Fibroblast of skin of left quadriceps (primary cell): ENCODE data around the gene ZNF276.
"Not testable (repeated sequence)": the region's sequence is repeated elsewhere in the genome, so short reads cannot be mapped to it uniquely, and the experiment has no call there.

Experiments used
- DNase-seq, 2 experiments: peaks; one replicate each; pipeline ENCODE4 v3.0.0-alpha.2; 2013; ENCODE audit warnings: low read depth in 2 of 2

ZNF276 gene, protein sequence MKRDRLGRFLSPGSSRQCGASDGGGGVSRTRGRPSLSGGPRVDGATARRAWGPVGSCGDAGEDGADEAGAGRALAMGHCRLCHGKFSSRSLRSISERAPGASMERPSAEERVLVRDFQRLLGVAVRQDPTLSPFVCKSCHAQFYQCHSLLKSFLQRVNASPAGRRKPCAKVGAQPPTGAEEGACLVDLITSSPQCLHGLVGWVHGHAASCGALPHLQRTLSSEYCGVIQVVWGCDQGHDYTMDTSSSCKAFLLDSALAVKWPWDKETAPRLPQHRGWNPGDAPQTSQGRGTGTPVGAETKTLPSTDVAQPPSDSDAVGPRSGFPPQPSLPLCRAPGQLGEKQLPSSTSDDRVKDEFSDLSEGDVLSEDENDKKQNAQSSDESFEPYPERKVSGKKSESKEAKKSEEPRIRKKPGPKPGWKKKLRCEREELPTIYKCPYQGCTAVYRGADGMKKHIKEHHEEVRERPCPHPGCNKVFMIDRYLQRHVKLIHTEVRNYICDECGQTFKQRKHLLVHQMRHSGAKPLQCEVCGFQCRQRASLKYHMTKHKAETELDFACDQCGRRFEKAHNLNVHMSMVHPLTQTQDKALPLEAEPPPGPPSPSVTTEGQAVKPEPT

DNA sequence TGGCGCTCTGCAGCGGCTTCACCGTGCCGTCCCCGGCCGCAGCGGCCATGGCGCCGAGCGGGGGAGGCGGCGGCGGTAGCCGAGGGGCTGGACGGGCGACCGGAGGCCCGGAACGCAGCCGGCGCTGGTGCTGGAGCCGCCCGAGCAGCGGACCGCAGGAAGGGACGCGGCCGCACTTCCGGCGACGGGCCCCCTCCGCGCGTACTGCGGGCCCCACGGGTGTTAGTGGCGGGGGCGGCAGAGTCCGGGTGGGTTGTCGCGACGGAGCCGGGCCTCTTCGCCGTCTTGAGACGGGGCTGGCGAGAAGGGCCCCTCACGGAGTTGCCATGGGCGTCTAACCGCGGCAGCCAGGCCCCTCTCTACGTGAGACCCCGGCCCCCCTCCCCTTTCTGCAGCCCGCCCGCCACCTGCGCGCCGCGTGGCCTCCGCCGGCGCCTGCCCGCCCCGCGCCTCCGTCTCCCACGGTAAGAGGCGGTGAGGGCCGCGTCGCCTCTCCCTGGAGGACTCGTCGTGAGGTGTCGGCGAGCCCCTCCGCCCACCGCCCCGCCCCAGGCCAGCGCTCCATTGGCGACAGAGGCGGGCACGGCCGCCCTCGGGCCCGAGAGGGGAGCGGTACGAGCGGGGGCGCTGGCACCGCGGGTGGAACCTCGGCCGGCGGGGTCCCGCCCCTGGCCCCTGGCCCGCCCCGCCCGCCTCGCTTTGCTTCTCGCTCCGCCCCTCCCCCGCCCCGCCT, at the start of gene ZNF276, which contains the start of gene VPS9D1:
ZNF276 (plus strand) TSS at position 725 of the 733 bp plus-strand sequence. CDS start 104 bp downstream, outside the sequence.
VPS9D1 (minus strand) TSS at position 86 of the 733 bp plus-strand sequence; CDS start at position 49, 37 bp downstream.
- DNase-seq: peak; percentile 31 to 33

DNA sequence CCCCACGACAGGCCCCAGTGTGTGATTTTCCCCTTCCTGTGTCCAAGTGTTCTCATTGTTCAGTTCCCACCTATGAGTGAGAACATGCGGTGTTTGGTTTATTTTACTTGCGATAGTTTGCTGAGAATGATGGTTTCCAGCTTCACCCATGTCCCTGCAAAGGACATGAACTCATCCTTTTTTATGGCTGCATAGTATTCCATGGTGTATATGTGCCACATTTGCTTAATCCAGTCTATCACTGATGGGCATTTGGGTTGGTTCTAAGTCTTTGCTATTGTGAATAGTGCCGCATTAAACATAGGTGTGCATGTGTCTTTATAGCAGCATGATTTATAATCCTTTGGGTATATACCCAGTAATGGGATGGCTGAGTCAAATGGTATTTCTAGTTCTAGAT, 49.8 kb upstream of the ZNF276 start:
- not testable (repeated sequence) for DNase-seq

DNA sequence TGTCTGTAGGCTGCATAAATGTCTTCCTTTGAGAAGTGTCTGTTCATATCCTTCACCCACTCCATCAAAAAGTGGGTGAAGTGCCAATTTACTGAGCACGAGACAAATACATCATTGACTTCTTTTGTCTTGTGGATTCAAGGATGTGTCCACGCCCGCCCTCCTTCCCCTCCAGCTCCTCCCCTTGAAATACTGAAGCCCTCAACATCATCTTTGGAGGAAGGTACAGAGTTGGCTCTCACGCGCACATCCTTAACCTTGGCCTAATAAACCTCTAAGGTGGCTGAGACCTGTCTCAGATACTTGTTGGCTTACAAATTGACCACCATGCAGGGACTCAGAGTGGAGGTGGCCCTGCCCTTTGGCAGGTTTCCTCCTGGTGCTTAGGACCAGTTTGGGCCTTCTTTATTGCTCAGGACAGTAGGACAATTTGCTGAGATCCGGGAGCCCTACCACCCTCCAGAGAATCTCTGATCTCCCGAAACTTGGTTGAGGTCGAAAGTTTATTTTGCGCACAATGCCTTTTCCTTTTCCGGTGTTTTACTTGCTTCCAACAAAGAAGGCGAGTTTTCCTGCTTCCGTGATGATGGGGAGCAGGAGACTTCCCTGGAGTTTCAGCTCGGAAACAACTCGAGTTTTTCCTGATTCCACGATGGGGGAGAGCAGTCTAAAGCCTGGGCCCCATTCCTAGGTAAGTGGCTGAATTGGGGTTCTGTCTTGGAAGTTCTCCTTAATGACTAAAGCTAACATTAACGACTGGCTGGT, 49.0 kb upstream of the ZNF276 start:
- DNase-seq: no peak

DNA sequence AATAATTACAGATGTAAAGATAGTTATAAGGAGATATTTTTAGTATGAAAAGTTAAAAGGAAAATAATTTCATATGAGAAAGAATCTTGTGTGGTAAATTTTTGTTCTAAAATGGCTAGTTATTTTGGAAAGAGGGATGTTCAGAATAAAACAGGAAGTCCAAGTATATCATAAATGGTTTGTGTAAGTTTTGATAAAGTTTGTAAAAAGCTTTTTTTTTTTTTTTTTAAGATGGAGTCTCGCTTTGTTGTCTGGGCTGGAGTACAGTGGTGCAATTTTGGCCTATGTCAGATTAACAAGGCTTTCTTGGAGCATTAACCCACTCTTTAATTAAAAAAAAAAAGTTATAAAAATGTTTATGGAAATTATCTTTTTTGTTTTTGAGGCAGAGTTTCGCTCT, 43.1 kb upstream of the ZNF276 start:
- DNase-seq: no peak

DNA sequence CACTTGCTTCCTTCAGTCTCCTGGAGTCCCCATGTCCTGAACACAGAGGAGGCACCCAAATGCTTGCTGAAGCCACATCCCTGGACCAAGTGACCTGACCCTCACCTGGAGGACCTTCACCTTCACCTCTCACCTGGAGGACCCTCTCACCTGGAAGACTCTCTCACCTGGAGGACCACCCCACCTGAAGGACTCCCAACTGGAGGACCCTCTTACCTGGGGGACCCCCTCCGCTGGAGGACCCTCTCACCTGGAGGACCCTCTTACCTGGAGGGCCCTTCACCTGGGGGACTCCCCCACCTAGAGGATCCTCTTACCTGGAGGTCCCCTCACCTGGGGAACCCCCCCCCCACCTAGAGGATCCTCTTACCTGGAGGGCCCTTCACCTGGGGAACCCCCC, 35.4 kb upstream of the ZNF276 start:
- DNase-seq: no peak

DNA sequence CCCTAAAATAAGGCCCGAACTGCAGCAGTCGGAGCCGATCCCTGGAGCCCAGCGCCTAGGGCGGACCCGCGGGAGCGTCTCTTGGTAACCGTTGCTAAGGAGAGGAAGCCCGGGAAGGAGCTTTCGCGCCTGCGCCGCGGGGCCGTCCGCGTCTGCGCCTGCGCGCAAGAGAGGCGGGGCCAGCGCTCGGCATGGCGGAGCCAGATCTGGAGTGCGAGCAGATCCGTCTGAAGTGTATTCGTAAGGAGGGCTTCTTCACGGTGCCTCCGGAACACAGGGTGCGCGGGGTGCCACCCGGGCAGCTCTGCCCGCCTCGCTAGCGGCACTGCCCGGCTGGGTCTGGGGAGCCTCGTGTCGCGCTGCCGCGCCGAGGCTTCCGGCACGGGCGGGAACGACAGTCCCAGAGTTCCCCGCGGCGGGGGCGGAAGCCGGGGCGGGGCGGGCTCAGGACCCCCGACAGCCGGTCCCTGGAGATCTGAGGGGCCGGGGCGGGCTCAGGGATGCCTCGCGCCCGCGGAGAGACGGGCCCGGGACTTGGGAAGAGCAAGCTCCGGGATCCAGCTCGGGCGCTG, 34.7 kb upstream of the ZNF276 start, which contains the start of gene CDK10:
CDK10 (plus strand) TSS at position 170 of the 572 bp plus-strand sequence; CDS start at position 192, 22 bp downstream.
- DNase-seq: peak; percentile 70 to 74

DNA sequence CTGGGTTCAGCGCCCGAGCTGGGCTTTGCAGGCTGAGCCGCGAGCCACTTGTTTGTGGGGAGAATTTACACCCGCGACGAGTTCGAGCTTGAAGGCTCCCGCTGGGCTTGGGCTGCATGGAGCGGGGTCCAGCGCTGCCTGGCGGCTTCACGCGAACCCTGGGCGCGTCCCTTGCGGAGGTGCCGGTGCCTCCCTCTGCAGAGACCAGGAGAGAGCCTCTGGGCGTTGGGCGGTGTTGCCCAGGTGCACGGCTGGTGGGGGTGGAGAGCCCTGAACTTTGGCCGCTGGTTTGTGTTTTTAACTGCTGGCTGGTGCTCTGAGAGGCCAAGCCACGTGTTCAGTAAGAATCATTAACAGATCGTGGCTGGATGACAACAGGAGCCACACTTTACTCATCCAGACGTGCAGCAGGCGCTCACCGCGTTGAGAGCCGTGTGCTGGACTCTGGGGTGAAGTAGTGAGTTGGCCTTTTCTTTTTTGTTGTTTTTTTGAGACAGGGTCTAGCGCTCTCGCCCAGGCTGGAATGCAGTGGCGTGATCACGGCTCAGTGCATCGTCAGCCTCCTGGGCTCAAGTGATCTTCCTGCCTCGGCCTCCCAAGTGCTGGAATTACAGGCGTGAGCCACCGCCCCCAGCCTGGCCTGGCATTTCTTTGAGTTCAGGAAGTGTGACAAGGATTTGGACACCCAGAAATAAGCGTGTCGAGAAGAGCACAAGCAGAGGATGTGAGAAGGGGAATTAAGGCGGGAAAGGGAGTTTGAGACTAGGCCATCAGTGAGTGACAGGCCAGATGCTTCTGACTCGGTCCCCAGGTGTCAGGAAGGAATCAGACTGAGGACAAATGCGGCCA, 34.0 kb upstream of the ZNF276 start:
- no peak for DNase-seq

DNA sequence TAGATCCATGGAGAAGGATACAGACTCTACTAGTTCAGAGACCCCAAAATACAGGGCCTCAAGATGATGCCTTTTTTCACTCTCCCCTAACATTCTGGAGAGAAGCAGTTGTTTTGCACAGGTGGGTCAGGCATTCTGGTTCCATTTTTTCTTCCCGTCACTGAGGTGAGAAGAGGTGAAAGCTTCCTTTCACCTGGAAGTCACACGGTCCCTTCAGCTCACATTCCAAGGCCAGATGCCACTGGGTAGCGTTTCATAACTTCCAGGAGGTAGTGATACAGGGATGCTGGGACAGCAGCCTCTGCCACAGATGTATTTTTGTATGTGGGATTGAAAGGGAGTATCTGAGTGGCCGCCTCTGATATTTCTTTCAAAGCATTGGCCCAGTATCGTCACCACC, 32.9 kb upstream of the ZNF276 start:
- DNase-seq: no peak

DNA sequence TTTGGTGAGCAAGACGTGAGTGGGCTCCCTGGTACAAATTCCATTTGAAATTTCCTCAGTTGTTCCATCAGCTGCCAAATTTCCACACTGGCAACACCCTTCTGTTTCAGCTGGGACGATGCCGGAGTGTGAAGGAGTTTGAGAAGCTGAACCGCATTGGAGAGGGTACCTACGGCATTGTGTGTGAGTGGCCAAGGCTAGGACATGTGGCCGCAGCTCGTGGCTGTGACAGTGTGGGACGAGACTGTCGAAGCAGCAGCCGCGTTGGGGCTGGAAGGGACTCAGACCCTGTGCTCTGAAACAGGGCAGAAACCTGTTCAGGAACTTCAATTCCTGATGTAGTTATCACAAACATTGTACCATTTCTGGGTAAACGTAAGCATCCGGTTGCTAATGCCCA, 32.2 kb upstream of the ZNF276 start:
- no peak for DNase-seq

DNA sequence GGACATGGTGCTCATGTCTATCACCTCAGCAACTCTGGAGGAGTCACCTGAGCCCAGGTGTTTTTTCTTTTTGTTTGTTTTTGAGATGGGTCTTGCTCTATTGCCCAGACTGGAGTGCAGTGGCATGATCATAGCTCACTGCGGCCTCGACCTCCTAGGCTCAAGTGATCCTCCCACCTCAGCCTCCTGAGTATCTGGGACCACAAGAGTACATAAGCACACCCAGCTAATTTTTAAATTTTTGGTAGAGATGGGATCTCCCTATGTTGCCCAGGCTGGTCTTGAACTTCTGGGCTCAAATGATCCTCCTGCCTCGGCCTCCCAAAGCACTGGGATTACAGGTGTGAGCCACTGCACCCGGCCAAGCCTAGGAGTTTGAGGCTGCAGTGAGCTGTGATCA, 31.7 kb upstream of the ZNF276 start:
- DNase-seq: not testable (repeated sequence)

DNA sequence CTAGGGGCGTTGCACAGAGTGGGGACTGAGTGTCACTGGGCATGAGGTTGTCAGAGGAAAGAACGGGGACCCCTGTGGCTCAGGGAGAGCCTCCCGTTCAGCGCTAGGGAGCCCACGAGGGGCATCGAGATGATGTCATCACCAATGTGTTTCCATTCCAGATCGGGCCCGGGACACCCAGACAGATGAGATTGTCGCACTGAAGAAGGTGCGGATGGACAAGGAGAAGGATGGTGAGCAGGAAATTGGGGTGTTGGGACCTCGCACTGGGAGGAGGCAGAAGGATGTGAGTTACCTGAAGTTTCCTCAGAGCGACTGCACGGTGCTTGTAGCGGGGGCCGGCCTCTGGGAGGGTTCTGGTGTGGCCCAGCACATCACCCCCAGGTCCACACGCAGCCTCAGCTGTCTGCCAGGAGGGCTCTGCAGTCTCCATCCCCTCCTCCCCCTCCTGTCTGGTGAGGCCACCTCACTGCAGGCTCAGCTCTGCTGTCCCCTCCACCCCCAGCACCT, 30.9 kb upstream of the ZNF276 start:
- DNase-seq: no peak

DNA sequence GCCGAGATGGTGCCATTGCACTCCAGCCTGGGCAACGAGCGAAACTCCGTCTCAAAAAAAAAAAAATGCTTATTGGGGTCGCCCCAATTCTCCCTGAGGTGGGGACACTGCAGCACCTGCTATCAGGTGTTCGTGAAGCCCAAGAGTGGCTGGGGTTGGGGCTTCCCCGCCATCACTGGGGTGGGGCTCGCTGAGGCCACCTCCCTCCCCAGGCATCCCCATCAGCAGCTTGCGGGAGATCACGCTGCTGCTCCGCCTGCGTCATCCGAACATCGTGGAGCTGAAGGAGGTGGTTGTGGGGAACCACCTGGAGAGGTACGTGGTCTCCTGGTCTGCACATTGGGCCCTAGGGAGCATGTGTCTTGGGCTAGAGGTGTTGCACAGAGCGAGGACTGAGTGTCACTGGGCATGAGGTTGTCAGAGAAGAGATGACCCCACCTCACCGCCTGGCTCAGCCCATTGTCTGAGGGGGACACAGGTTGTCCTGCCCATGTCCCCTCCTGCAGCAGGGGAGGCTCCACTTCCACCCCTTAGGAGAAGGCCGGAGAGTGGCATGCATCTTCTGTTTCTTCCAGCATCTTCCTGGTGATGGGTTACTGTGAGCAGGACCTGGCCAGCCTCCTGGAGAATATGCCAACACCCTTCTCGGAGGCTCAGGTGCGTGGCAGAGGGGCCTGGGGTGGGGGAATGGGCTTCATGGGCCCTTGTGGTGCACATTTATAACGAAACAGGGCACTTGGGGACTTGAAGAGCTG, 29.9 kb upstream of the ZNF276 start:
- no peak for DNase-seq

DNA sequence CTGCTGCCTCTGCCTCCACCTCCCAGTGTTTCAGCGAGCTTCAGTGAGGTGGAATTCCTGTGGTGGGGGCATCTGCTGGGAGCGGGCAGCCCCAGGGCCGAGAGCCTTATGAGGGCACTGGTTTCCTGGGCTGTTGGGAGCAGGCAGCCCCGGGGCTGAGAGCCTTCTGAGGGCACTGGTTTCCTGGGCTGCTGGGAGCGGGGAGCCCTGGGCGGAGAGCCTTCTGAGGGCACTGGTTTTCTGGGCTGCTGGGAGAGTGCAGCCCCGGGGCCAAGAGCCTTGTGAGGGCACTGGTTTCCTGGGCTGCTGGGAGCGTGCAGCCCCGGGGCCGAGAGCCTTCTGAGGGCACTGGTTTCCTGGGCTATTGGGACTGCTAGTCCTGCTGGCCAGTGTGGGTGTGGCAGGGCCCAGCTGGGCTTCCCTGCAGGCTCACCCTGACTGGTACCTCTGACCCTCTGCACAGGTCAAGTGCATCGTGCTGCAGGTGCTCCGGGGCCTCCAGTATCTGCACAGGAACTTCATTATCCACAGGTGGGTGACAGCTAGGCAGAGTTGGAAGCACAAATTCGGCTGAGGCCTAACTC, 29.3 kb upstream of the ZNF276 start:
- no peak for DNase-seq

DNA sequence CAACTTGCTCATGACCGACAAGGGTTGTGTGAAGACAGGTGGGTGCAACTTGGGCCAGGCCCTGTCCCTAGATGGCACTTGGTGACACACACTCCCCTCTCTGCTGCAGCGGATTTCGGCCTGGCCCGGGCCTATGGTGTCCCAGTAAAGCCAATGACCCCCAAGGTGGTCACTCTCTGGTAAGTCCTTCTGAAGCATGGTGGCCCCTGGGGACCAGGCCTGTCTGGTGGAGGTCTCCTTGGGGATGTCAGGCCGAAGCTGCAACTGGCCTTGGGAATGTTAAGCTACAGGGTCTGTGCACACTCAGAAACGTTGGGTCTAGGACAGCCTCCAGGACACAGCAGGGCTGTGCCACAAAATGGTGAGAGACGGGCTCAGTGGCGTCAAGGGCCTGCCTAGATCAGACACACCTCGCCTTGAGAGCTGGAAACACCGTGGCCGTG, 28.0 kb upstream of the ZNF276 start:
- DNase-seq: no peak

DNA sequence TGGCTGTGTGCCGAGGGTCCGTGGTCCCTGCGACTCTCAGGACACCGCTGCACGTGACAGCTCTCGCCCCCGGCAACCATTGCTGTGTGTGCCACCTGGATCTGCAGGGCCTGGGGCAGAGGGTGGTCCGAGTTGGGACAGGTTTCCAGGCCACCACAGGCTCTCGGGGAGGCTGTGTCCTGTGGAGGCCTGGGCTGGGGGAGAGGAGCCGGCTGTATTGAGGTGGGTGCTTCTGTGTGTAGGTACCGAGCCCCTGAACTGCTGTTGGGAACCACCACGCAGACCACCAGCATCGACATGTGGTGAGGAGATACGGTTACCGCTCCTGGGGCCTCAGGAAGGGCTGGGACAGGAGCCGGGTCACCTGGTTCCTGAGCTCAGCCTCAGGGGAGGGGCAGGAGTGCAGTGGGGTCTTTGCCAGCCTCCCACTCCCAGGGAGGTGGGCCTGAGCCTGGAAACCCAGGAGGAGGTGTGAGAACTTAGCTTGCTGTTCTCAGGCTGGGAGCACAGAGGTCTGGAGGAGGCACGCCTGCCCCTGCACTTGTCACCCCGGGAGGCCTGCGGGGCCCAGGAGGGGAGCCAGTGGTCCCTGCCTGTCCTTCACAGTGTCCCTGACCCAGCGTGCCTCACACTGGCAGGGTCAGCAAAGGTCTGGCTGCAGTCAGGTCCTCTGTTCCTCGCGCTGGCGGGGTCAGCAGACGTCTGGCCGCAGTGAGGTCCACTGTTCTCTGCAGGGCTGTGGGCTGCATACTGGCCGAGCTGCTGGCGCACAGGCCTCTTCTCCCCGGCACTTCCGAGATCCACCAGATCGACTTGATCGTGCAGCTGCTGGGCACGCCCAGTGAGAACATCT, 27.2 kb upstream of the ZNF276 start:
- DNase-seq: no peak

DNA sequence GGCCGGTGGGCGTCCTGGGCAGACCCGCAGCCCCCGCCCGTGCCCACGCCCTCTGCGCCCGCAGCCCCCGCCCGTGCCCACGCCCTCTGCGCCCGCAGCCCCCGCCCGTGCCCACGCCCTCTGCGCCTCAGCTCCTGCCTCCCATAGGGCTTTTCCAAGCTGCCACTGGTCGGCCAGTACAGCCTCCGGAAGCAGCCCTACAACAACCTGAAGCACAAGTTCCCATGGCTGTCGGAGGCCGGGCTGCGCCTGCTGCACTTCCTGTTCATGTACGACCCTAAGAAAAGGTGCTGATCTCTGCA, 26.6 kb upstream of the ZNF276 start:
- not testable (repeated sequence) for DNase-seq

DNA sequence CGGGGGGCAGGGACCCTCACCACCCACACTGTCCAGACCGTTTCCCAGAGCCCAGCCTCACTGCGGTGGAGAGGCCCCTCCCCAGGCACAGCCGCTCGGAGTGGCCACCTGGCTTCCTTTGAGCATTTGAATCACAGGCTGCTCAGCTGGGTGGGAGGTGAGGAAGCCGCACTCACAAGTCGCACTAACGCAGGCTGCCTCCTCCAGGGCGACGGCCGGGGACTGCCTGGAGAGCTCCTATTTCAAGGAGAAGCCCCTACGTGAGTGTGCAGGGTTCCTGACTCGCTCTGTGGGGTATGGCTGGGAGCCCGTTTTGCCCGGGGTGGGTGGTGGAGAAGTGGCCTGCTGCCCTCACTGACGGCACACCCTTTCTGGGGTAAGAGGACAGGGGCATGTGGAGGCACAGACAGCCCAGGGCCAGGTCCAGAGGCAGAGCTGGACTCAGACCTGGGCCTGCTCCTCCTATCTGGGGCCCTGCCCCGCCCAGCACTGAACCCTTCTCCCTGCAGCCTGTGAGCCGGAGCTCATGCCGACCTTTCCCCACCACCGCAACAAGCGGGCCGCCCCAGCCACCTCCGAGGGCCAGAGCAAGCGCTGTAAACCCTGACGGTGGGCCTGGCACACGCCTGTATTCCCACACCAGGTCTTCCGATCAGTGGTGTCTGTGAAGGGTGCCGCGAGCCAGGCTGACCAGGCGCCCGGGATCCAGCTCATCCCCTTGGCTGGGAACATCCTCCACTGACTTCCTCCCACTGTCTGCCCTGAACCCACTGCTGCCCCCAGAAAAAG, 26.1 kb upstream of the ZNF276 start:
- no peak for DNase-seq
